BE2C (cell line): ENCODE measurements around the gene GDI1.

Source experiments
- DNase-seq: peaks from one replicate; pipeline ENCODE4 v3.0.0-alpha.2; 2020
- H3K27me3 ChIP-seq: fragments of 250-450 bp; sonication (Bioruptor Pico); 2 replicates; pipeline ENCODE4 v1.5.1; 2020; ENCODE audit warnings: mild to moderate bottlenecking
- H3K36me3 ChIP-seq: fragments of 250-450 bp; sonication (Bioruptor Pico); 2 replicates; pipeline ENCODE4 v1.5.1; 2020; ENCODE audit warnings: mild to moderate bottlenecking
- H3K4me1 ChIP-seq: fragments of 250-450 bp; sonication (Bioruptor Pico); 2 replicates; pipeline ENCODE4 v1.5.1; 2020
- H3K4me3 ChIP-seq: 2 replicates; pipeline ENCODE4 v1.5.1; 2011; ENCODE audit warnings: low read depth, low read length
- H3K9me3 ChIP-seq: fragments of 250-450 bp; sonication (Bioruptor Pico); 2 replicates; pipeline ENCODE4 v1.5.1; 2020
- CTCF ChIP-seq: IDR thresholded peaks from 2 replicates; pipeline ENCODE4 v1.5.1; 2012; ENCODE audit warnings: mild to moderate bottlenecking, low read depth, low read length

The GDI1 gene

GRCh38 chrX:154441984-154442707 lies 5.2 kb downstream of the GDI1 start:
- no peaks in the 10 kb centered on the region for H3K27me3 ChIP-seq
- no peak for DNase-seq
- H3K36me3 ChIP-seq = peaks cover 19% of the 10 kb centered on the region
- TF ChIP-seq CTCF = no peak
- no peaks in the 10 kb centered on the region; the same call in 1 of the 2 replicates for H3K4me1 ChIP-seq
- H3K9me3 ChIP-seq = no peaks in the 10 kb centered on the region
- H3K4me3 ChIP-seq = no peak overlapping the region

GRCh38 chrX:154443479-154443910 lies 6.5 kb downstream of the GDI1 start:
- DNase-seq = no peak
- H3K27me3 ChIP-seq = no peaks in the 10 kb centered on the region
- no peaks in the 10 kb centered on the region; the same call in 1 of the 2 replicates for H3K4me1 ChIP-seq
- TF ChIP-seq CTCF = no peak
- peaks cover 16% of the 10 kb centered on the region for H3K36me3 ChIP-seq
- no peaks in the 10 kb centered on the region for H3K9me3 ChIP-seq
- peak overlapping the region; percentile 44 for H3K4me3 ChIP-seq

GRCh38 chrX:154443992-154444754 lies 7.2 kb downstream of the GDI1 start, which contains the start of gene FAM50A:
FAM50A (plus strand) TSS chrX:154444141; CDS start chrX:154444236, 95 bp downstream.
- TF ChIP-seq CTCF = no peak
- peak within 1 kb of the TSS; percentile 67 for H3K4me3 ChIP-seq
- peaks cover 9% of the 10 kb centered on the region for H3K36me3 ChIP-seq
- peak; percentile 78 for DNase-seq
- H3K27me3 ChIP-seq = no peaks in the 10 kb centered on the region
- H3K4me1 ChIP-seq = no peaks in the 10 kb centered on the region; the same call in 1 of the 2 replicates
- no peaks in the 10 kb centered on the region for H3K9me3 ChIP-seq

- Histone ChIP-seq H3K36me3 (peaks cover 8% of the 10 kb centered on the region), H3K27me3 (no peaks in the 10 kb centered on the region), H3K4me3 (peak overlapping the region; percentile 67), H3K9me3 (no peaks in the 10 kb centered on the region), H3K4me1 (no peaks in the 10 kb centered on the region; the same call in 1 of the 2 replicates)
- TF ChIP-seq CTCF = no peak
- DNase-seq = no peak
These were observed 7.8 kb downstream of the GDI1 start for GRCh38 chrX:154444755-154445246.

GRCh38 chrX:154445776-154446175 lies 8.8 kb downstream of the GDI1 start:
- DNase-seq = no peak
- Histone ChIP-seq H3K4me3 (no peak overlapping the region), H3K27me3 (no peaks in the 10 kb centered on the region), H3K9me3 (no peaks in the 10 kb centered on the region), H3K36me3 (peaks cover 9% of the 10 kb centered on the region), H3K4me1 (no peaks in the 10 kb centered on the region; the same call in 1 of the 2 replicates)
- TF ChIP-seq CTCF = no peak
